Neural cell (in vitro differentiated cells): ENCODE data around the gene MMP28. TPM values are rescaled to one million over a fixed set of nuclear protein-coding genes. Genes with fewer than 3 reads are reported as not detected.
A peak's percentile ranks its signal among the peaks of the same experiment; 100 is the strongest.

Source experiments
- H2AFZ ChIP-seq: fragments of 200-600, 300-800 bp; sonication (generic), shearing (Covaris generic); 2 replicates; pipeline ENCODE4 v1.6.0; 2014; ENCODE audit warnings: low read depth, mild to moderate bottlenecking, antibody characterized with exemption, low read length, moderate library complexity
- H3F3A ChIP-seq: fragments of 200-600 bp; shearing (Covaris generic); 2 replicates; pipeline ENCODE4 v1.6.1; 2016; ENCODE audit warnings: mild to moderate bottlenecking, moderate library complexity, mixed read lengths, antibody characterized with exemption, low read length; ENCODE audit not compliant: insufficient read depth, poor library complexity, severe bottlenecking
- H3K27ac ChIP-seq: fragments of 200-600, 300-800 bp; sonication (generic), shearing (Covaris generic); 2 replicates; pipeline ENCODE4 v1.5.1; 2014; ENCODE audit warnings: mild to moderate bottlenecking, low read length, moderate library complexity
- H3K27me3 ChIP-seq: fragments of 300-800, 200-600 bp; sonication (generic), shearing (Covaris generic); 2 replicates; pipeline ENCODE4 v1.6.0; 2014; ENCODE audit warnings: mild to moderate bottlenecking, low read depth, low read length, moderate library complexity; ENCODE audit not compliant: insufficient read depth
- H3K36me3 ChIP-seq: fragments of 300-800, 200-600 bp; sonication (generic), shearing (Covaris generic); 2 replicates; pipeline ENCODE4 v1.5.1; 2014; ENCODE audit warnings: mild to moderate bottlenecking, antibody characterized with exemption, low read length, moderate library complexity; ENCODE audit not compliant: insufficient read depth
- H3K4me2 ChIP-seq: fragments of 300-800, 200-600 bp; sonication (generic), shearing (Covaris generic); 2 replicates; pipeline ENCODE4 v1.6.0; 2014; ENCODE audit warnings: mild to moderate bottlenecking, low read length
- H3K4me3 ChIP-seq: fragments of 300-800, 200-600 bp; sonication (generic), shearing (Covaris generic); 2 replicates; pipeline ENCODE4 v1.5.1; 2014; ENCODE audit warnings: mild to moderate bottlenecking, low read length, moderate library complexity
- H3K79me2 ChIP-seq: fragments of 200-600 bp; shearing (Covaris generic); replicated peaks from 2 replicates; pipeline ENCODE4 v1.6.0; 2014; ENCODE audit warnings: mild to moderate bottlenecking, low read length, moderate library complexity; ENCODE audit not compliant: insufficient read depth
- H3K9ac ChIP-seq: fragments of 300-800, 200-600 bp; sonication (generic), shearing (Covaris generic); 2 replicates; pipeline ENCODE4 v1.6.1; 2016; ENCODE audit warnings: mild to moderate bottlenecking, low read length, mixed read lengths
- H3K9me2 ChIP-seq: fragments of 200-600 bp; shearing (Covaris generic); 2 replicates; pipeline ENCODE4 v1.6.1; 2016; ENCODE audit warnings: mild to moderate bottlenecking, low read length, mixed read lengths; ENCODE audit not compliant: insufficient read depth
- H3K9me3 ChIP-seq: fragments of 200-600, 300-800 bp; sonication (generic), shearing (Covaris generic); 2 replicates; pipeline ENCODE4 v1.6.1; 2016; ENCODE audit warnings: mild to moderate bottlenecking, mixed run types, low read length, moderate library complexity, mixed read lengths
- H4K20me1 ChIP-seq: fragments of 200-600 bp; shearing (Covaris generic); 2 replicates; pipeline ENCODE4 v1.6.1; 2016; ENCODE audit warnings: mild to moderate bottlenecking, mixed run types; ENCODE audit not compliant: insufficient read depth
- CTCF ChIP-seq: fragments of 450-650 bp; IDR thresholded peaks from 2 replicates; pipeline ENCODE4 v1.5.1; 2014; ENCODE audit warnings: antibody characterized with exemption, mild to moderate bottlenecking, moderate library complexity; ENCODE audit not compliant: poor library complexity, severe bottlenecking
- EZH2 ChIP-seq: fragments of 200-600, 300-800 bp; shearing (Covaris generic), sonication (generic); IDR thresholded peaks from 2 replicates; pipeline ENCODE4 v1.6.1; 2014; ENCODE audit warnings: antibody characterized with exemption, low read length, borderline replicate concordance, mild to moderate bottlenecking; ENCODE audit not compliant: insufficient read depth, poor library complexity, severe bottlenecking
- MXI1 ChIP-seq: fragments of 450-650 bp; conservative IDR thresholded peaks from 2 replicates; pipeline ENCODE4 v1.6.1; 2014; ENCODE audit warnings: antibody characterized with exemption, mild to moderate bottlenecking; ENCODE audit not compliant: poor library complexity, severe bottlenecking
- POLR2AphosphoS5 ChIP-seq: IDR thresholded peaks from 2 replicates; pipeline ENCODE4 v1.6.1; 2012
- RAD21 ChIP-seq: fragments of 450-650 bp; conservative IDR thresholded peaks from 2 replicates; pipeline ENCODE4 v1.6.1; 2014; ENCODE audit warnings: antibody characterized with exemption, mild to moderate bottlenecking, moderate library complexity
- SMC3 ChIP-seq: fragments of 450-650 bp; conservative IDR thresholded peaks from 2 replicates; pipeline ENCODE4 v1.6.1; 2014; ENCODE audit warnings: antibody characterized with exemption, mild to moderate bottlenecking, moderate library complexity; ENCODE audit not compliant: poor library complexity
- polyA plus RNA-seq: library from polyadenylated mRNA; depleted of rRNA; stranded (reverse); fragments of >200 nt; gene quantifications from 2 replicates; pipeline ENCODE4 v1.2.3, GENCODE V29; 2014
- TF ChIP-seq, protein P1 (sequence below): IDR thresholded peaks from 2 replicates; pipeline ENCODE4 v1.6.1; 2012; ENCODE audit warnings: borderline replicate concordance

The MMP28 gene
- polyA plus RNA-seq, 1 donor from 2014 or later: 0.31 TPM

DNA sequence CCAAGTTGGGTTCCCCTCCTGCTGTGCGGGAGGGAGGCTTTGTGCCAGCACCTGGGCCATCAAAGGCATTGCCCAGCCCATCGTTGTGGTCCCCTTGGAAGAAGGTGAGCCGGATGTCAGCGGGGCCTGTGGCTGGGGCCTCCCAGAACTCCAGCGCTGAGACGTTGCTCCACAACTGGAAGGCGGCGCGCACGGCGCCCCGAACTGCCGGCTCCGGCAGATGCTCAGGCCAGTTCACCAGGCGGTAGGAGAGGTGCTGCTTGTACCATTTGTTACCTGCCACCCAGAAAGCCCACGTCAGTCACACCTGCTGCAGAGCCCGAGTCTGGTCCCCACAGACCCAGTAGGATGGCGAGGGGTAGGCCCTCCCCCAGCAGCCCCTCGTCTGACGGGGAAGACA is 22.3 kb downstream of the MMP28 start:
- Histone ChIP-seq H3F3A (no peaks in the 10 kb centered on the region), H3K36me3 (no peaks in the 10 kb centered on the region), H3K27ac (no peak overlapping the region), H3K9me2 (no peaks in the 10 kb centered on the region), H2AFZ (no peak overlapping the region), H3K4me2 (no peak overlapping the region), H3K27me3 (no peaks in the 10 kb centered on the region), H3K4me3 (no peak overlapping the region), H3K79me2 (no peaks in the 10 kb centered on the region), H4K20me1 (no peaks in the 10 kb centered on the region), H3K9ac (no peak overlapping the region), H3K9me3 (no peaks in the 10 kb centered on the region)
- TF ChIP-seq RAD21 (no peak), POLR2AphosphoS5 (no peak), MXI1 (no peak)
- TF ChIP-seq, protein P1, sequence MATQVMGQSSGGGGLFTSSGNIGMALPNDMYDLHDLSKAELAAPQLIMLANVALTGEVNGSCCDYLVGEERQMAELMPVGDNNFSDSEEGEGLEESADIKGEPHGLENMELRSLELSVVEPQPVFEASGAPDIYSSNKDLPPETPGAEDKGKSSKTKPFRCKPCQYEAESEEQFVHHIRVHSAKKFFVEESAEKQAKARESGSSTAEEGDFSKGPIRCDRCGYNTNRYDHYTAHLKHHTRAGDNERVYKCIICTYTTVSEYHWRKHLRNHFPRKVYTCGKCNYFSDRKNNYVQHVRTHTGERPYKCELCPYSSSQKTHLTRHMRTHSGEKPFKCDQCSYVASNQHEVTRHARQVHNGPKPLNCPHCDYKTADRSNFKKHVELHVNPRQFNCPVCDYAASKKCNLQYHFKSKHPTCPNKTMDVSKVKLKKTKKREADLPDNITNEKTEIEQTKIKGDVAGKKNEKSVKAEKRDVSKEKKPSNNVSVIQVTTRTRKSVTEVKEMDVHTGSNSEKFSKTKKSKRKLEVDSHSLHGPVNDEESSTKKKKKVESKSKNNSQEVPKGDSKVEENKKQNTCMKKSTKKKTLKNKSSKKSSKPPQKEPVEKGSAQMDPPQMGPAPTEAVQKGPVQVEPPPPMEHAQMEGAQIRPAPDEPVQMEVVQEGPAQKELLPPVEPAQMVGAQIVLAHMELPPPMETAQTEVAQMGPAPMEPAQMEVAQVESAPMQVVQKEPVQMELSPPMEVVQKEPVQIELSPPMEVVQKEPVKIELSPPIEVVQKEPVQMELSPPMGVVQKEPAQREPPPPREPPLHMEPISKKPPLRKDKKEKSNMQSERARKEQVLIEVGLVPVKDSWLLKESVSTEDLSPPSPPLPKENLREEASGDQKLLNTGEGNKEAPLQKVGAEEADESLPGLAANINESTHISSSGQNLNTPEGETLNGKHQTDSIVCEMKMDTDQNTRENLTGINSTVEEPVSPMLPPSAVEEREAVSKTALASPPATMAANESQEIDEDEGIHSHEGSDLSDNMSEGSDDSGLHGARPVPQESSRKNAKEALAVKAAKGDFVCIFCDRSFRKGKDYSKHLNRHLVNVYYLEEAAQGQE: no peak

GRCh38 chr17:35769895-35770486 is 25.4 kb downstream of the MMP28 start:
- H3K27me3 ChIP-seq: no peaks in the 10 kb centered on the region
- no peaks in the 10 kb centered on the region for H3K36me3 ChIP-seq
- TF ChIP-seq RAD21: no peak
- TF ChIP-seq CTCF: peak; percentile 12
- TF ChIP-seq, protein P1: no peak
- TF ChIP-seq SMC3: no peak
- no peak for TF ChIP-seq EZH2
- no peaks in the 10 kb centered on the region for H3K9me2 ChIP-seq
- H3K9me3 ChIP-seq: no peaks in the 10 kb centered on the region
- no peaks in the 10 kb centered on the region for H3K79me2 ChIP-seq
- no peak overlapping the region for H2AFZ ChIP-seq
- H3K9ac ChIP-seq: no peak overlapping the region
- H3K4me3 ChIP-seq: no peak overlapping the region
- no peaks in the 10 kb centered on the region for H3F3A ChIP-seq
- no peaks in the 10 kb centered on the region for H4K20me1 ChIP-seq
- H3K4me2 ChIP-seq: no peak overlapping the region
- H3K27ac ChIP-seq: no peak overlapping the region
